Activated CD4-positive, alpha-beta T cell treated with anti-CD3 and anti-CD28 coated beads for 24 hours (primary cell): ENCODE data around the gene FBXL7.

Source experiments
- DNase-seq, 2 donors: peaks; one replicate each; pipeline ENCODE4 v3.0.0-alpha.2; 2020; ENCODE audit warnings: low read depth in 2 of 2

Gene FBXL7

GRCh38 chr5:15538516-15538915, 38.5 kb downstream of the FBXL7 start:
- no peak for DNase-seq

DNA sequence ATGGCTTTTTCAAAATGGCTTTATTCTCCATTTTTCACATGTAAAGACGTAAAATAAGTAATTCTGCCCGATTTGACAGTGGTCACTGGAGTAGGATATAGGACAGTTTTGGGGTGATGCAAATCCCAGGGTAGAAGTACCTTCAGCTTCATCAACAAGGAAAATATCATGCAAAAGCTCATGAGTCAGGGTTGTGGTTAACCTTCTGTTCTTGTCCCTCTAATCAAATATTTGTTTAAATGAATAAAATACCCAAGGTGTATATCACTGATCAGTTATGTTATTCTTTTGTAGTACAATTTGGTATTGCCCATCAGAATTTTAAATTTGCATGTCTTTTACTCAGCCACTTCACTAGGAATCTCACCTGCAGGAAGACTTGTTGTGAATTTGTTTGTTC, 40.0 kb downstream of the FBXL7 start:
- no peak for DNase-seq

DNA sequence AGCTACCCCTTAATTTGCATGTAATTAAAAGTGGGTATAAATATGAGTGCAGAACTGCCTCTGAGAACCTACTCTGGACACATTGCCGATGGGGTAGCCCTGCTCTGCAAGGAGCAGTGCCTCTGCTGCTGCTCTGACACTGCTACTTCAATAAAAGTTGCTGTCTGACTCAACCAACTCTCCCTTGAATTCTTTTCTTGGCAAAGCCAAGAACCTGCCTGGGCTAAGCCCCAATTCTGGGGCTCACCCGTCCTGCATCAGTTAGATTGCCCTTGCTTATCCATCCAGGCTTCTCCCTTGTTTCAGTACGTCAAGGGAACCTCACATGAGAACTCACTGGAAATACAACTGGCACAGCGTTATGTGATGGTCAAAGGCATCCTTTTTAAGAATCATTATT, 44.1 kb downstream of the FBXL7 start:
- no peak for DNase-seq

GRCh38 chr5:15545082-15545481, 45.1 kb downstream of the FBXL7 start:
- no peak for DNase-seq

DNA sequence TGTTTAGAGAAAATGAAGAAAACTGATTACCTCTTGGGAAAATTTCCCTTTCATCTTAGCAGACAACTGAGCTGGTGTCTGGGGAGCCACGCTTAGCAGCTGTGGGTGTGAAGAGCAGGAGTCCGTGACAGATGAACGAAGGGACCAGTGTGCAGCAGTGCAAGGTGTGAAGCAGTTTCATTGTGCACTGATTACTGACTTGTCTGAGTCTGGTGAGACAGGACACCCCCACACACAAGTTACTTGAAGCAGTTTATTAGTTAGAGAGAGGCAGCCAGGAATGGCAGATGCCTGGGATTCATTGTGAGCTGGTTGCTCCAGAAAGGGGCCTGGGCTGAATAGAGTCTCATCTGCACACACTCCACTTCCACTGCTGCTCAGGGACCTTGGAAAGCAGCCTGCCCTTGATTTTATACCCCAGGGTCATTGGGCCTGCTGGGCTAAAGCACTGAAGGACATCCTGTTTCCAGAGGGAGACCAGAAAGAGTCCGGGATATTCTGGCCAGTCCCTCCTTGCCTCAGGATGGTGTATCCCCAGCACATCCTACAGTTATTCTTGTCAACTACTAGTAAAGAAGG, 47.4 kb downstream of the FBXL7 start:
- no peak for DNase-seq

- no peak for DNase-seq
These were observed 50.0 kb downstream of the FBXL7 start for GRCh38 chr5:15549961-15550360.

DNA sequence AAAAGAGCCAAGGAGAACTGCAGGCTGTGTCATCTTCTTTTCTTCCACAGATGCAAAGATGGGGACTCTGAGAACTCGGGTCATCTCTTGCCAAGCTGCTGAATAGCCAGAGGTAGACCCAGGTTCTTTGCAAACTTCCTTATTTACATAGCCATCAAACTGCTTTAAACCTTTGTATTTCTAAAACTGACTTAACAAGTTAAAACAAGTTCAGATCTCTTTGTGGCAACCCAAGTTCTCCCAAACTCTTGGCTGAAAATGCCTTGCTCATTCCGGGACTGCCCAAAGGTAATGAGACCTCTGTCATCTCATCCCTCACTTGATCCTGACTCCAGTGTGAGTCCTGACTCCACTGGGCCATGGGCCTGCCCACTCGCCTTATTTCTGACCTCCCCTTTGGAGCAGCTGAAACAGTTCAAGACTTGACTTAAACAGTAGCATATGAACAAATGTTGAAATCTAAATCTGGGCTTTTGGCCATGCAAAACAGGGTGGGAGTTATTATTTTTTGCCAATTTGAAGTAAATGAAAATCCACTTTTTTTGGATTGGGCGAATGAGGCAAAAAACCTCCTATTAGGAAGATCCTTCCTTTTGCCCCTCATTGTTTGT, 50.6 kb downstream of the FBXL7 start:
- DNase-seq = no peak

DNA sequence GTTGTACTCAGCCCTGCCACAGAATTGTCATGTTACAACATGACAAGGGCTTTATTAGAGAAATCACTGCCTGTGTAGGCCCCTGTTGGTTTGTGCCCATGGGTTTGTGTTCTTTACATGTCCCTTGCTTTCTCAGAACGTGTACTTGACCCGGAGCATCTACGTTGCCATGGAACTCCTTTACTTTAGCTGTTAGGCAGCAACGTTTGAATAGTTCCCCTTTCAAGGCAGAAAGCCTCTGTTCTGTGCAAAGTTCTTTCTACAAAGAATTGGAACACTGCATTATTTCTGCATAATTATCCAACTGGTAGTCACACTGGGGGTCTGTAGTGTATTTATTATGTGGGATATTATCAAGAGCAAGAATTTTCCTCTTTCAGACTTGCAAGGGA, 51.1 kb downstream of the FBXL7 start:
- no peak for DNase-seq

- DNase-seq = no peak
These were observed 54.6 kb downstream of the FBXL7 start for GRCh38 chr5:15554542-15554941.

- no peak for DNase-seq
These were observed 55.2 kb downstream of the FBXL7 start for GRCh38 chr5:15555176-15555575.

DNA sequence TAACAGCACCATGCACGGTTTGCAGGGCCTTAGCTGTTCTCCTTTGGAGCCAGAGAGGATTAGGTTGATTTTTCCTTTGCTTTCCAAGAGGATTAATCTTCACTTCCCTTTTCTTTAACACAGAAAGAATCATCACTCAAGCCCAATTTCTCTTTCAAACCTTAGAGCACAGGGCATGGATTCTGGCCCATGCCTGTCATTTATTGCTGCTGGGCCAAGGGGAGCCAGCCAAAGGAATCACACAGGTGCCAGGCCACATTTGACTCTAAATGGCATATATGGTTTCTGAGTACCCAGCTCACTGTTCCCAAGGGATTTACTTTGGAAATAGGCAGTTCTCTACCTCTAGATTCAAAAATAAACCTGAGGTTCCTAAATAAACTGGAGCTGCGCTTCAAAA, 58.3 kb downstream of the FBXL7 start:
- no peak for DNase-seq

DNA sequence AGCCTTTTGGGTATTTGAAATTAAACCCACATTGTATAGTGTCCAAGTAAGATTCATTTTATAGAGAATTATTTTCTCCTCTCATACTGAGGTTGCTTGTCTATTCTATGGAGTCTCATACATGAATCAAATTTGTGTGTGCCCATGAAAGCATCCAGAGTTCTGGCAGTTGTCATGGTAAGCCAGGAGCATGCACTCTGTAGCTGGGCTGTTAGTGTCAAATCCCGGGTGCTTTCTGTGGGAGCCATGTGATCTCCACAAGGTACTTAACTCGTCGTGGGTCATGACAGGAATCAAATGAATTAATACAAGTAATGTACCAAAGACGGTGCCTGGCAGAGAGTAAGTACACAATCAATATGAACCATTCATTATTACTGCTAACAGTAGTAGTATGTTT, 58.7 kb downstream of the FBXL7 start:
- DNase-seq = no peak

DNA sequence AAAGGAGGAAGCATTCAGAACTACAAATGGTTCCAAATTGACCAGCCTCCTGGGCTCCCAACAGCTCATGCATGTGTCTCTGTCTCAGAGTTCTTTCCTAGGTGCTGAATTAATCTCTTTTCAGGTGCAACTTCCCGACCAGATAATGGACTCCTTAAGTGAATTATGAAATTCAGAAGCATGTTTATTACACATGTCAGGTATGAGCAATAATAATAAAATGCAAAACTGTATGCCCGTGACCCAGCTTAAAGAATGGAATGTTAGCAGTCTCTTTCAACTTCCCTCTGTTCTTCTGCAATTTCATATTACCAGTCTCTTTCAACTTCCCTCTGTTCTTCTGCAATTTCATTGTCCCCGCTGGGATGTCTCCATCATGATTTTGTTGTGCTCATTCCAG, 60.4 kb downstream of the FBXL7 start:
- no peak for DNase-seq

- no peak for DNase-seq
These were observed 64.5 kb downstream of the FBXL7 start for GRCh38 chr5:15564523-15564922.

DNA sequence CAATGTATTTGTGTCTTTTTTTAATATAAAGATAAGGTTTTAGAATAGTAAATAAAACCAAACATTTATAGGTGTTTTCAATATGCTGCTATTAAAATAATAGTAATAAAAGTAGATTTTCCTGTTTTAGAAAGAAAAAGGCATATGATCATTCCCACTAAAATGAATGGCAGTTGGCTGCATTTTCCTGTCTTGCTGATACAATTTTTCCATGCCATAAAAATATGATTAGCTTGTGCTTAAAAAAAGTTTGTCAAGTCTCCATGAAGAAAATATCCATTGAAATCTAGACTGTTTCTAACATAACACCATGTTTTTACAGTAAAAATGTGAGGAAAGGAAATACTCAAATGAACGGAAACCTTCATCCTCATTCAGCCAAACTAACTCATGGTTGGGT, 65.0 kb downstream of the FBXL7 start:
- no peak for DNase-seq

GRCh38 chr5:15566306-15566705, 66.3 kb downstream of the FBXL7 start:
- no peak for DNase-seq

GRCh38 chr5:15566789-15567188, 66.8 kb downstream of the FBXL7 start:
- no peak for DNase-seq

GRCh38 chr5:15570491-15570890, 70.5 kb downstream of the FBXL7 start:
- no peak for DNase-seq

GRCh38 chr5:15571081-15571480, 71.1 kb downstream of the FBXL7 start:
- DNase-seq = no peak

- DNase-seq = no peak
These were observed 71.6 kb downstream of the FBXL7 start for GRCh38 chr5:15571618-15572017.

DNA sequence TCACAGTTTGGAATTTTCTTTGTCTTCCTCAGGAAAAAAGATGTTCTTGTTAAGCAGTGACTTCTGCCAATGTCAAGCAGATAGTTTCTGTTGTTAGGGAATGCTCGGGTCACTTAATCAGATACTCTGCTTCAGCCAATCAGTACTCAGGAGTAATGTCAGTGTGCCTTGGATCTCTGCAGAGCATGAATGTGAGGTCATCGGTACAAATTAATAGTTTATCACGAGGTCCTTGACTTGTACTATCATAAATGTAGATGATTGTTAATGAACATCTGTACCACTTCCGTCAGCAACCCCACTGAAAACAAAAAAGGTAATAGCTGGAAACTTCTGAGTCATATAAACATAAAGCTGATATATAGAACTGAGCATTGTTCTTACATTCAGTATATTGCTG, 73.6 kb downstream of the FBXL7 start:
- DNase-seq = no peak

DNA sequence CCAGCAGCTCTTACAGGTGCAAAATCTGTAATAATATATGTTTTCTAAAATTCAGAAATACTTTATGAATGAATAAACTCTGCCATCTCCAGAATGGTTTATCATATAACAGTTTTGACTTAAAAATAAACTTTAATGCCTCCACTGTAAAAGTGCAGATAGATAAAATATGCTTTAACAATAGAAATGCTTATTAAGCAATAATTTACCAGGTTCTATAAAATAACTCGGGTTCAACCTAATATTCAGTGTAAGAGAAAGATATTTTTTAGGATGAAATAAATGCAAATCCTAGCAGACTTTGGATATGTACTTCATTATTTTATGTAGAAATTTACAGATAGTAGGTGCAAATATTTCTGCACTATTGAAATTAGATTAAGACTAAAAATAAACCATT, 74.1 kb downstream of the FBXL7 start:
- DNase-seq = no peak

DNA sequence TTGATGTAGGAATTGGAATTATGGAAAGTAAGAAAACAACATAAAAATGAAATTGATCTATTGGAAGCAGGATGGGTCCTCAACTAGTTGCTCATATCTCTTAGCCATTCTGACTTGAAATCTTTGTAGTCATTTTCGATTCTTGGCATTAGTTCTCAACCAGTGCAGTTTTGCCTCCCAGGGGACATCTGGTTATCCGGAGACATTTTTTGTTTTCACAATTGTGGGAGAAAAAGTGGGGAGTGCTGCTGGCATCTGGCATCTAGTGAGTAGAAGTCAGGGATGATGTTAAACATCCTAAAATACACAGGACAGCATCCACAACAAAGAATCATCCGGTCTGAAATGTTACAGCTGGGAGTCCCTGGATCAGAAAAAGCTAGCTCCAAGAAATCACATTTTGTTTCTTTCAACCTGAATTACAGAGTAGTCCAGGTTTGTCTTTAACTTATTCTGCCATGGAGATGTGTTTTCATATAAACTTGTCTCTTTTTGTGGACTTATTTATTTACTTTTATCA, 74.9 kb downstream of the FBXL7 start:
- no peak for DNase-seq

GRCh38 chr5:15575666-15576065, 75.7 kb downstream of the FBXL7 start:
- DNase-seq = no peak
